B cell (primary cell): ENCODE data around the gene TANGO6. TPM values are rescaled to one million over a fixed set of nuclear protein-coding genes. Genes with fewer than 3 reads are reported as not detected.

Source experiments
- ATAC-seq: fragments of 200-7000 bp; cut with Tn5 transposase; one replicate; pipeline ENCODE4 v1.10.0; 2021; ENCODE audit warnings: low read depth, mild to moderate bottlenecking, moderate number of reproducible peaks, moderate library complexity
- CTCF ChIA-PET: fragments of 350-600 bp; sonication (Branson Sonifier 250); formaldehyde crosslinking; loops from one replicate; lab custom pipeline; 2021; ENCODE audit warnings: antibody characterized with exemption, inconsistent platforms; lab: Charles Lee
- POLR2A ChIA-PET: fragments of 350-600 bp; sonication (Branson Sonifier 250); formaldehyde crosslinking; loops from one replicate; lab custom pipeline; 2021; ENCODE audit warnings: antibody characterized with exemption; lab: Charles Lee
- DNase-seq: peaks from one replicate; pipeline ENCODE4 v3.0.0; 2013
- H2AFZ ChIP-seq: 2 replicates; pipeline ENCODE4 v1.6.1; 2012; ENCODE audit warnings: mild to moderate bottlenecking, low read depth, low read length; ENCODE audit not compliant: insufficient read depth, poor library complexity, severe bottlenecking
- H3K27ac ChIP-seq, 2 donors: 1 replicate in 1 of 2; 2 replicates in 1 of 2; pipeline ENCODE4 v1.5.1; 2012 to 2013; ENCODE audit warnings: low read length in 2 of 2, mild to moderate bottlenecking in 2 of 2, moderate library complexity in 1 of 2
- H3K27me3 ChIP-seq, 4 experiments: fragments of 200-600 bp in 1 of 4; sonication (generic) in 1 of 4; replicated peaks in 1 of 4; 1 replicate in 2 of 4; 2 replicates in 2 of 4; pipeline versions ENCODE4 v1.6.1 to v1.7.0; 2013 to 2016; ENCODE audit warnings: low read length in 3 of 4, mild to moderate bottlenecking in 2 of 4, mixed read lengths in 1 of 4, moderate library complexity in 1 of 4; ENCODE audit not compliant: insufficient read depth in 4 of 4, control insufficient read depth in 3 of 4; ENCODE audit errors: control extremely low read depth in 1 of 4
- H3K36me3 ChIP-seq, 2 experiments: replicated peaks in 1 of 2; 1 replicate in 1 of 2; 2 replicates in 1 of 2; pipeline versions ENCODE4 v1.6.1 to v1.7.1; 2013; ENCODE audit warnings: low read length in 1 of 2; ENCODE audit not compliant: insufficient read depth in 2 of 2, control insufficient read depth in 1 of 2; ENCODE audit errors: control extremely low read depth in 1 of 2, extremely low read depth in 1 of 2
- H3K4me1 ChIP-seq, 2 donors: fragments of 200-600 bp in 1 of 2; sonication (generic) in 1 of 2; 1 replicate in 1 of 2; 2 replicates in 1 of 2; pipeline versions ENCODE4 v1.5.1 to v1.6.1; 2013 to 2017; ENCODE audit warnings: low read length in 2 of 2; ENCODE audit not compliant: control insufficient read depth in 2 of 2, insufficient read depth in 2 of 2
- H3K4me2 ChIP-seq: replicated peaks from 2 replicates; pipeline ENCODE3; 2012; ENCODE audit warnings: mild to moderate bottlenecking, low read depth, low read length; ENCODE audit not compliant: poor library complexity, severe bottlenecking
- H3K4me3 ChIP-seq, 5 experiments: fragments of 200-600 bp in 1 of 5; sonication (generic) in 1 of 5; 1 replicate in 3 of 5; 2 replicates in 2 of 5; pipeline versions ENCODE4 v1.5.1 to v1.7.0; 2011 to 2016; ENCODE audit warnings: low read length in 4 of 5, mild to moderate bottlenecking in 4 of 5, low read depth in 2 of 5, control low read depth in 1 of 5, moderate library complexity in 1 of 5; ENCODE audit not compliant: insufficient read depth in 1 of 5; ENCODE audit errors: control extremely low read depth in 1 of 5, extremely low read depth in 1 of 5
- H3K79me2 ChIP-seq: fragments of 200-600 bp; sonication (generic); one replicate; pipeline ENCODE4 v1.6.0; 2016; ENCODE audit warnings: low read length; ENCODE audit not compliant: control insufficient read depth, insufficient read depth
- H3K9ac ChIP-seq: fragments of 200-600 bp; sonication (generic); 2 replicates; pipeline ENCODE4 v1.6.1; 2017; ENCODE audit warnings: mild to moderate bottlenecking, low read length, moderate library complexity
- H3K9me3 ChIP-seq, 3 donors: one replicate each; pipeline versions ENCODE4 v1.6.1 to v1.7.1; 2013; ENCODE audit warnings: low read length in 2 of 3; ENCODE audit not compliant: control insufficient read depth in 2 of 3, insufficient read depth in 1 of 3; ENCODE audit errors: control extremely low read depth in 1 of 3
- H4K20me1 ChIP-seq: 2 replicates; pipeline ENCODE4 v1.6.0; 2012; ENCODE audit warnings: mild to moderate bottlenecking, low read length; ENCODE audit not compliant: insufficient read depth, control insufficient read depth, poor library complexity, severe bottlenecking
- H3K27ac Mint-ChIP-seq: one replicate; pipeline ENCODE4 v1.8.0; 2021; ENCODE audit warnings: mixed read lengths
- H3K27me3 Mint-ChIP-seq: one replicate; pipeline ENCODE4 v1.8.0; 2021; ENCODE audit warnings: mixed read lengths
- H3K4me1 Mint-ChIP-seq: one replicate; pipeline ENCODE4 v1.8.0; 2021; ENCODE audit warnings: mixed read lengths
- H3K4me3 Mint-ChIP-seq: one replicate; pipeline ENCODE4 v1.8.0; 2021; ENCODE audit warnings: mixed read lengths
- H3K9me3 Mint-ChIP-seq: one replicate; pipeline ENCODE4 v1.8.0; 2022; ENCODE audit warnings: mixed read lengths; ENCODE audit not compliant: insufficient read depth
- CTCF ChIP-seq: fragments of 200-600 bp; IDR thresholded peaks from one replicate; pipeline ENCODE4 v1.8.0; 2022; ENCODE audit warnings: antibody characterized with exemption, mild to moderate bottlenecking
- EZH2 ChIP-seq: IDR thresholded peaks from 2 replicates; pipeline ENCODE4 v1.6.1; 2012; ENCODE audit warnings: borderline replicate concordance, low read depth, mild to moderate bottlenecking, moderate library complexity, low read length; ENCODE audit not compliant: insufficient read depth, poor library complexity, severe bottlenecking
- whole genome bisulfite sequencing: methylation state at CpG from one replicate; pipeline ENCODE4 v1.1.5; 2013; ENCODE audit warnings: missing lambda C conversion rate; ENCODE audit not compliant: insufficient coverage; 5-methylcytosine and 5-hydroxymethylcytosine counted together
- intact Hi-C: fragments of 100-400 bp; cut with micrococcal nuclease; formaldehyde crosslinking; loops from one replicate; pipeline ENCODE4 v1.10.0; 2022
- polyA plus RNA-seq: library from polyadenylated mRNA; depleted of rRNA; stranded (reverse); fragments of >200 nt; gene quantifications from 2 replicates; pipeline ENCODE4 v1.2.3, GENCODE V29; 2012
- total RNA-seq, 2 donors: library from RNA; stranded (reverse); fragments of 120-200 nt in 1 of 2; gene quantifications; 1 replicate in 1 of 2; 2 replicates in 1 of 2; pipeline versions ENCODE4 v1.2.3 to v1.2.4, GENCODE V29; 2013 to 2022

The TANGO6 gene
- total and polyA plus RNA-seq, 2 donors (not counting 1 experiment from before 2014, with no cell fraction given): 8.0 to 42.8 TPM

GRCh38 chr16:68994324-68994723, 151.0 kb downstream of the TANGO6 start:
- no peak overlapping the region for H3K27ac Mint-ChIP-seq
- Histone ChIP-seq H3K9me3 (no peaks in the 10 kb centered on the region), H3K27me3 (no peaks in the 10 kb centered on the region), H3K79me2 (no peaks in the 10 kb centered on the region), H4K20me1 (no peaks in the 10 kb centered on the region), H3K4me3 (no peak overlapping the region), H3K27ac (no peak overlapping the region), H3K4me1 (no peaks in the 10 kb centered on the region), H3K36me3 (no peaks in the 10 kb centered on the region), H3K4me2 (no peak overlapping the region), H2AFZ (no peak overlapping the region), H3K9ac (no peak overlapping the region)
- H3K4me1 Mint-ChIP-seq: no peaks in the 10 kb centered on the region
- no peak for TF ChIP-seq CTCF
- DNase-seq: no peak
- no peak for ATAC-seq
- intact Hi-C loops: no loop called here
- POLR2A ChIA-PET: no interaction called here
- H3K4me3 Mint-ChIP-seq: no peak overlapping the region
- no peaks in the 10 kb centered on the region for H3K9me3 Mint-ChIP-seq
- CTCF ChIA-PET: no interaction called here
- no peaks in the 10 kb centered on the region for H3K27me3 Mint-ChIP-seq
- no CpG with 5 or more reads among the region's 1 CpG for WGBS

- no peaks in the 10 kb centered on the region for H3K27me3 ChIP-seq
- ChIA-PET POLR2A (no interaction called here), CTCF (no interaction called here)
- no peak for ATAC-seq
- H3K4me3 ChIP-seq: no peak overlapping the region
- TF ChIP-seq EZH2 (no peak), CTCF (no peak)
- no peaks in the 10 kb centered on the region for H3K79me2 ChIP-seq
- Mint-ChIP-seq H3K27ac (no peak overlapping the region), H3K27me3 (no peaks in the 10 kb centered on the region), H3K4me1 (no peaks in the 10 kb centered on the region), H3K9me3 (no peaks in the 10 kb centered on the region), H3K4me3 (no peak overlapping the region)
- H3K36me3 ChIP-seq: no peaks in the 10 kb centered on the region
- H2AFZ ChIP-seq: no peak overlapping the region
- DNase-seq: no peak
- no peak overlapping the region for H3K27ac ChIP-seq
- no peaks in the 10 kb centered on the region for H3K9me3 ChIP-seq
- no peak overlapping the region for H3K9ac ChIP-seq
- H3K4me2 ChIP-seq: no peak overlapping the region
- intact Hi-C loops: no loop called here
- no peaks in the 10 kb centered on the region for H3K4me1 ChIP-seq
- no peaks in the 10 kb centered on the region for H4K20me1 ChIP-seq
These were observed 151.7 kb downstream of the TANGO6 start for GRCh38 chr16:68995011-68995504.
